PC-3 (cell line): ENCODE data around the gene FAM89B. TPM values are rescaled to one million over a fixed set of nuclear protein-coding genes. Genes with fewer than 3 reads are reported as not detected.
A peak's percentile ranks its signal among the peaks of the same experiment; 100 is the strongest.

Experiments
- ATAC-seq: fragments of 200-7000 bp; cut with Tn5 transposase; 2 replicates; pipeline ENCODE4 v1.9.1; 2020; ENCODE audit warnings: mild to moderate bottlenecking, moderate library complexity
- BruUV-seq: library from RNA; stranded (reverse); fragments of 400-500 nt; replicated peaks from 2 replicates; lab custom pipeline; 2021; lab: Mats Ljungman, UMichigan
- CTCF ChIA-PET: fragments of 300-600 bp; sonication (Branson Sonifier 250); formaldehyde crosslinking; loops from one replicate; lab custom pipeline; 2022; ENCODE audit warnings: antibody characterized with exemption; lab: Charles Lee
- POLR2A ChIA-PET: fragments of 300-600 bp; sonication (Branson Sonifier 250); formaldehyde crosslinking; loops from one replicate; lab custom pipeline; 2022; ENCODE audit warnings: antibody characterized with exemption; ENCODE audit not compliant: unreplicated experiment; lab: Charles Lee
- DNase-seq: peaks from one replicate; pipeline ENCODE4 v3.0.0-alpha.2; 2015
- H2AFZ ChIP-seq: fragments of 300-600 bp; sonication (generic); 2 replicates; pipeline ENCODE4 v1.6.0; 2016; ENCODE audit warnings: antibody characterized with exemption, low read length
- H3F3A ChIP-seq: fragments of 300-600 bp; sonication (generic); one replicate; pipeline ENCODE4 v1.6.0; 2017; ENCODE audit warnings: antibody characterized with exemption, low read length, control low read depth, mild to moderate bottlenecking; ENCODE audit not compliant: unreplicated experiment
- H3K27ac ChIP-seq: fragments of 300-600 bp; sonication (generic); 2 replicates; pipeline ENCODE4 v1.5.1; 2016; ENCODE audit warnings: mild to moderate bottlenecking, low read length
- H3K27me3 ChIP-seq: fragments of 300-600 bp; sonication (generic); 2 replicates; pipeline ENCODE4 v1.6.1; 2016; ENCODE audit warnings: low read length, mixed read lengths
- H3K36me3 ChIP-seq: fragments of 300-600 bp; sonication (generic); 2 replicates; pipeline ENCODE4 v1.6.1; 2016; ENCODE audit warnings: low read depth, mixed run types, low read length, mixed read lengths
- H3K4me1 ChIP-seq: fragments of 300-600 bp; sonication (generic); 2 replicates; pipeline ENCODE4 v1.5.1; 2016; ENCODE audit warnings: low read length; ENCODE audit not compliant: insufficient read depth
- H3K4me2 ChIP-seq: fragments of 300-600 bp; sonication (generic); 2 replicates; pipeline ENCODE4 v1.6.0; 2016; ENCODE audit warnings: low read length
- H3K4me3 ChIP-seq: fragments of 300-600 bp; sonication (generic); 2 replicates; pipeline ENCODE4 v1.5.1; 2016; ENCODE audit warnings: mild to moderate bottlenecking, low read length, mixed read lengths
- H3K79me2 ChIP-seq: fragments of 300-600 bp; sonication (generic); 2 replicates; pipeline ENCODE4 v1.6.1; 2017; ENCODE audit warnings: low read length, mixed read lengths
- H3K9ac ChIP-seq: fragments of 300-600 bp; sonication (generic); 2 replicates; pipeline ENCODE4 v1.6.0; 2016; ENCODE audit warnings: mild to moderate bottlenecking, low read length
- H3K9me2 ChIP-seq: fragments of 300-600 bp; sonication (generic); replicated peaks from 2 replicates; pipeline ENCODE4 v1.6.1; 2016; ENCODE audit warnings: mixed run types, low read length, mixed read lengths
- H3K9me3 ChIP-seq: fragments of 300-600 bp; sonication (generic); 2 replicates; pipeline ENCODE4 v1.6.1; 2016; ENCODE audit warnings: low read length, mixed read lengths
- H4K20me1 ChIP-seq: fragments of 300-600 bp; sonication (generic); 2 replicates; pipeline ENCODE4 v1.6.1; 2016; ENCODE audit warnings: low read length, mixed read lengths
- CTCF ChIP-seq: fragments of 300-600 bp; sonication (generic); conservative IDR thresholded peaks from 2 replicates; pipeline ENCODE4 v1.5.1; 2017; ENCODE audit warnings: antibody characterized with exemption, low read depth, mild to moderate bottlenecking, low read length
- EZH2 ChIP-seq: fragments of 300-600 bp; sonication (generic); IDR thresholded peaks from one replicate; pipeline ENCODE4 v1.6.1; 2017; ENCODE audit warnings: antibody characterized with exemption, mild to moderate bottlenecking, low read length; ENCODE audit not compliant: unreplicated experiment
- EZH2phosphoT487 ChIP-seq: fragments of 300-600 bp; sonication (generic); IDR thresholded peaks from 2 replicates; pipeline ENCODE4 v1.6.1; 2018; ENCODE audit warnings: mild to moderate bottlenecking, antibody characterized with exemption, low read length, borderline replicate concordance
- intact Hi-C: fragments of 100-400 bp; cut with micrococcal nuclease; formaldehyde crosslinking; loops from 2 replicates; pipeline ENCODE4 v1.9.0; 2023
- total RNA-seq: library from RNA; depleted of rRNA; stranded (reverse); fragments of >200 nt; gene quantifications from 2 replicates; pipeline ENCODE4 v1.2.3, GENCODE V29; 2014

FAM89B gene
- total RNA-seq, 1 experiment from 2014 or later, result 76.3 TPM

- ChIA-PET CTCF (no interaction called here), POLR2A (no interaction called here)
- ATAC-seq (no peak), DNase-seq (no peak)
- BruUV-seq, result no TSS peak
- no peaks in the 10 kb centered on the region for H3K9me2 ChIP-seq
- no peak overlapping the region for H3K27ac ChIP-seq
- H4K20me1 ChIP-seq, result no peaks in the 10 kb centered on the region
- no peaks in the 10 kb centered on the region for H3K27me3 ChIP-seq
- no peak overlapping the region for H2AFZ ChIP-seq
- no peak overlapping the region for H3K4me3 ChIP-seq
- TF ChIP-seq EZH2phosphoT487 (no peak), CTCF (no peak), EZH2 (no peak)
- intact Hi-C loops, result no loop called here
- peaks cover 3% of the 10 kb centered on the region for H3F3A ChIP-seq
- peaks cover 11% of the 10 kb centered on the region for H3K4me1 ChIP-seq
- no peak overlapping the region for H3K9ac ChIP-seq
- peaks cover 21% of the 10 kb centered on the region for H3K79me2 ChIP-seq
- H3K9me3 ChIP-seq, result no peaks in the 10 kb centered on the region
- H3K36me3 ChIP-seq, result peaks cover 40% of the 10 kb centered on the region
- H3K4me2 ChIP-seq, result no peak overlapping the region
Measured at GRCh38 chr11:65528819-65529350, 43.5 kb upstream of the FAM89B start.

DNA sequence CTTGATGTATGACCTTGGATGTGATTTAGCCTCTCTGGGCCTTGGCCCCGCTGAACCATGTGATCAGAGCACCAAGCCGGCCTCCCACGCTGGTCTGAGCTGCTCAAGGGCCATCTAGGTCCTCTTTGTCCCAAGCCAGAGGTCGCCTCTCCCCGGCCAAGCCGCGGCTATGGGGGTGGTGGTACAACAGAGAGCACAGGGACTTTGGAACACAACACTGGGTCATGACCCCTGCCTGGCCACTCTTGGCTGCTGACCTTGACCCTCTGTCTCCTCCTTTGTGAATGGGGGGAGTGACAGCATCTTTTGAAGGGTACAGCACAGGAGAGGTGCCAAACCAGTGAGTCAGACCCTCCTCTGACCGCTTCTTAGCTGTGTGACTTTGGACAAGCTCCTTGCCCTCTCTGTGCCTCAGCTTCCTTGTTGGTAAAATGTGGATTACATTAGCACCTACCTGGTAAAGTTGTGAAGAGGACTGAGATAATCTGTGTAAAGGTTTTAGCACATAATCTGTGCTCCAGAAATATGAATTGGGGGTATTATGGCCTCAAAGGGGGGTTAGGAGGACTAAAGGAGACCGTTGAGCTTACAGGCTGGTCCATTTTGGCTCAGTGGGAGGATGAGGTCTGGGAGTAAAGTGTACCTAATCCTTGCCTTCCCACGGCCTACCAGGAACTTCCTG is 42.7 kb upstream of the FAM89B start:
- no peaks in the 10 kb centered on the region for H3K27me3 ChIP-seq
- CTCF ChIA-PET, result no interaction called here
- H3K27ac ChIP-seq, result no peak overlapping the region
- H2AFZ ChIP-seq, result no peak overlapping the region
- H3K36me3 ChIP-seq, result peaks cover 40% of the 10 kb centered on the region
- H3K4me2 ChIP-seq, result no peak overlapping the region
- no peaks in the 10 kb centered on the region for H4K20me1 ChIP-seq
- no peak overlapping the region for H3K9ac ChIP-seq
- BruUV-seq, result no TSS peak
- intact Hi-C loops, result no loop called here
- peaks cover 21% of the 10 kb centered on the region for H3K79me2 ChIP-seq
- ATAC-seq (no peak), DNase-seq (no peak)
- no peak overlapping the region for H3K4me3 ChIP-seq
- H3K9me2 ChIP-seq, result no peaks in the 10 kb centered on the region
- POLR2A ChIA-PET, result no interaction called here
- H3F3A ChIP-seq, result no peaks in the 10 kb centered on the region
- TF ChIP-seq CTCF (no peak), EZH2 (no peak), EZH2phosphoT487 (no peak)
- no peaks in the 10 kb centered on the region for H3K9me3 ChIP-seq
- peaks cover 11% of the 10 kb centered on the region for H3K4me1 ChIP-seq

- Histone ChIP-seq H3F3A (no peaks in the 10 kb centered on the region), H2AFZ (no peak overlapping the region), H3K27ac (no peak overlapping the region), H4K20me1 (no peaks in the 10 kb centered on the region), H3K9ac (no peak overlapping the region), H3K4me3 (no peak overlapping the region), H3K79me2 (peaks cover 20% of the 10 kb centered on the region), H3K4me1 (peaks cover 11% of the 10 kb centered on the region), H3K9me2 (no peaks in the 10 kb centered on the region), H3K9me3 (no peaks in the 10 kb centered on the region), H3K36me3 (peaks cover 40% of the 10 kb centered on the region), H3K27me3 (no peaks in the 10 kb centered on the region), H3K4me2 (no peak overlapping the region)
- DNase-seq (no peak), ATAC-seq (peak; percentile 41; the same call in 1 of the 2 replicates)
- ChIA-PET POLR2A (no interaction called here), CTCF (no interaction called here)
- TF ChIP-seq CTCF (peak; percentile 59), EZH2 (no peak), EZH2phosphoT487 (no peak)
- no TSS peak for BruUV-seq
- intact Hi-C loops, result no loop called here
Measured at GRCh38 chr11:65530157-65530496, 42.2 kb upstream of the FAM89B start.
